ENCODE data around the gene NUDT15.
"Not testable (repeated sequence)": the region's sequence is repeated elsewhere in the genome, so short reads cannot be mapped to it uniquely, and the experiment has no call there.

The NUDT15 gene

DNA sequence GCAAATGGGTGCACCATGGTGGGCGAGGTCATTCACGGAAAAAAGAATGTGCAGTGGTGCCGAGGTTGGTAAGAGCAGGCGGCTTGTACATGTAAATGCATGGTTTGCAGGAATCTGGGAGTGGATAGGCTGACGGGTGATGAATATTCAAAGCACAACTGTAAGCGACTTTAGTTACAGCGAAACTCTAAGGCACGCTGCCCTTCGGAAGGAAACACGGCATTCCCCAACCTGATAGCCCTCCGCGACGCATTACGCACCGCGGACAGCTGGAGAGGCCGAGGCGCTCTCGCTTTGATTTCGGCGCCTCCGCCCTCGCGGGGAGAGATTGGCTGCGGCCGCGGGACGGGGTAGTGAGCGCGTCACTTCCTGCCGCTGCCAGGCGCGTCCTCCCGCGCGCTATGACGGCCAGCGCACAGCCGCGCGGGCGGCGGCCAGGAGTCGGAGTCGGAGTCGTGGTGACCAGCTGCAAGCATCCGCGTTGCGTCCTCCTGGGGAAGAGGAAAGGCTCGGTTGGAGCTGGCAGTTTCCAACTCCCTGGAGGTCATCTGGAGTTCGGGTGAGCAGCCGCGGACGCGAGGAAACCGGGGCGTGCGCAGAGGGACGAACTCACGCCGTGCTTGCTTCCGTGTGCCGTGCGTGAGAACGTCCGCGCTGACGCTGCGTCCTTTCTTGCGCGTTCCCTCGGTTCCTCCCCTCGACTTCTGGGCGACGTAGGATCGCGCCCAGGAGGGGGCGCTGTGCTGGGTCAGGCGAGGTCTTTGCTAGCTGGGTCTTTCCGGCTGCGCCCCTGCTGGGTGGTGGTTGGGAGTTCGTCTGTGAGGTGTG is at the start of gene NUDT15:
NUDT15 (plus strand) TSS at position 381 of the 828 bp plus-strand sequence; CDS start at position 402, 21 bp downstream.
- Mint-ChIP-seq H3K4me1 (ENCODE audit: low read depth) (peaks cover 48% of the 10 kb centered on the region), H3K9me3 (no peaks in the 10 kb centered on the region), H3K27me3 (no peaks in the 10 kb centered on the region), H3K27ac (peak within 1 kb of the TSS; percentile 99), H3K4me3 (peak within 1 kb of the TSS; percentile 88), H3K36me3 (ENCODE audit: low read depth) (peaks cover 69% of the 10 kb centered on the region)
- peak; percentile 95 for DNase-seq

DNA sequence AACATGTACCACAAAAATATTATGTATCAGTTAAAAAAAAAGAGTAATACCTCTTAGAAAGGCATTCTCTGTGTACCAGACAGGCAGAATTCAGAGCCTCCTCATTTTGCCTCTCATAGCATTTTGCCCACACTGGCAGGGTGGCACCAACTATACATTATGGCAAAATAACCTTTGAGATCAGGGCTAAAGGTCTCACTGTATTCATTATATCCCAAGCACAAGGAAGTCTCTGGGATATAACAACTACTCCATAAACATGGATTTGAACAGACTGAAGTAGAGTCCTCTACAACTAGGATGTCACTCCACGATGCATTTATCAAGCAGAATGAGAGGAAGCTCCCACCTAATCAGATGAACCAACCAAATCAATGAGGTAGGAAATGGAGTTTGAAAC is 47.1 kb upstream of the NUDT15 start:
- DNase-seq: no peak
- Mint-ChIP-seq H3K27me3 (no peaks in the 10 kb centered on the region), H3K4me3 (no peak overlapping the region), H3K27ac (no peak overlapping the region), H3K4me1 (ENCODE audit: low read depth) (peaks cover 14% of the 10 kb centered on the region), H3K36me3 (ENCODE audit: low read depth) (peaks cover 89% of the 10 kb centered on the region), H3K9me3 (no peaks in the 10 kb centered on the region)

- DNase-seq: no peak
- Mint-ChIP-seq H3K36me3 (ENCODE audit: low read depth) (peaks cover 87% of the 10 kb centered on the region), H3K27ac (peak overlapping the region; percentile 4), H3K4me1 (ENCODE audit: low read depth) (peaks cover 14% of the 10 kb centered on the region), H3K27me3 (no peaks in the 10 kb centered on the region), H3K4me3 (no peak overlapping the region), H3K9me3 (no peaks in the 10 kb centered on the region)
Measured at GRCh38 chr13:47990920-47991466, 46.5 kb upstream of the NUDT15 start.

DNA sequence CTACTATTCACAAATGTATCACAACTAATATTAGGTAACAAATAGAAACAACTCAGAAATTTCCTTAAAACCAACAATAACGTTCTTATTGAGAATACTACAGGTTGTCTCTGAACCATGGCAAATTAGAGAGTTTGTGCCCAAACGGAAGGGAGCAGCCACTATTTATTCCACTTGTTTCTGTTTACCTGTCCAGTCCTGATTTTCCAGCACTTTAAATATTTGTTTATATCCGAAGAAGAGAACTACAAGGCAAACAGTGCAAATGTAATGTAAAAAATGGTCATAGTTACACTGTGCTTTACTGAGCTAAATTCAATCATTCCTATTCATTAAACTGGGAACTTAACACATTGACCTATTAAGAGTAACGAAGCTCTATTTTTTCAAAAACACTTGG is 45.7 kb upstream of the NUDT15 start:
- Mint-ChIP-seq H3K9me3 (no peaks in the 10 kb centered on the region), H3K4me3 (no peak overlapping the region), H3K36me3 (ENCODE audit: low read depth) (peaks cover 84% of the 10 kb centered on the region), H3K27ac (no peak overlapping the region), H3K4me1 (ENCODE audit: low read depth) (peaks cover 15% of the 10 kb centered on the region), H3K27me3 (no peaks in the 10 kb centered on the region)
- no peak for DNase-seq

GRCh38 chr13:47997384-47997783 is 40.1 kb upstream of the NUDT15 start:
- no peak for DNase-seq
- Mint-ChIP-seq H3K4me3 (no peak overlapping the region), H3K27ac (peak overlapping the region; percentile 16), H3K27me3 (no peaks in the 10 kb centered on the region), H3K36me3 (ENCODE audit: low read depth) (peaks cover 58% of the 10 kb centered on the region), H3K9me3 (no peaks in the 10 kb centered on the region), H3K4me1 (ENCODE audit: low read depth) (peaks cover 37% of the 10 kb centered on the region)

DNA sequence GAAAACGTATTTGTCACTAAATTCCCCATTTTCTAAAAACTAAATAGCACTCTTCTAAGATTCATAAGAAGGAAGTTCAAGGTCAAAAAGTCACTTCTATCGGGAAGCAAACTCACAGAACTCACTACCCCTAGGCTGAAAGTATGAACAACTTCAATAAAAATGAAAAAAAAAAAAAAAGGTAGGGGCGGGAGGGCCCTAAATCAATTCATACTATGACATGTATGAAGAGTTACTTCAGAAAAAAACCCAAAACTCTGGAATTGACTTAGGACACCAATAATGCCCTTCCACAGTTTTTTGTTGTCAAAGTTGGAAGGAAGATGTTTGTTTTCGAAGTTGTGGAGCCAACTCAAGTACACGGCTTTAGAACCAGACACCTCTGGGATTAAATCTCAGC is 37.6 kb upstream of the NUDT15 start:
- peaks cover 36% of the 10 kb centered on the region for H3K36me3 Mint-ChIP-seq (ENCODE audit: low read depth)
- H3K4me3 Mint-ChIP-seq: peak overlapping the region; percentile 98
- peaks cover 37% of the 10 kb centered on the region for H3K4me1 Mint-ChIP-seq (ENCODE audit: low read depth)
- DNase-seq: no peak
- H3K27ac Mint-ChIP-seq: peak overlapping the region; percentile 29
- H3K27me3 Mint-ChIP-seq: no peaks in the 10 kb centered on the region
- no peaks in the 10 kb centered on the region for H3K9me3 Mint-ChIP-seq

DNA sequence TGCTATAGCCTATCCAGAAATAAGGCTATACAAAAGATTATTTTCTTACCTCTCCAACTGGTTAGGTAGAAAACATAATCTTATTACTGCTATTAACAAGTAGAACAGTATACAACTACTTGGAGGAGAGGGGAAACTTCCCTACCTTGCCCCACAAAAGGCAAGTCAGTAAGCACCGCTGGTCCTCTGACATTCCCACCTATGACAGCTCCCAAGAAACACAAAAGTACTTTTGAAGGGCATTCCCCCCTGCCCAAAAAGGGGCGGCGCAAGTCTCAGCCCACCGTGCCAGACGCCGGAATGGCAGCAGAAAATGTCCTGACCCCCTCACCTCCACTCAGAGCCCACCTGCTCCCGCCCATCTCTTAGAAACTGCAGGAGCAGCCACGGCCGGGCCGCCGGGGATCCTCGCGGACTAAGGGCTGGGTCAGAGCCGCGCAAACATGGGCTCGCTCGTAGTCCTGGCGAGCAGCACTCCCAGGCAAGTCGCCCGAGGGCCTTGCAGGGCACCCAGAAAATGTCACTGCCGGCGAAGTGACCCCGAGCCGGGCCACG is 36.9 kb upstream of the NUDT15 start:
- peak overlapping the region; percentile 98 for H3K4me3 Mint-ChIP-seq
- H3K27ac Mint-ChIP-seq: peak overlapping the region; percentile 91
- H3K27me3 Mint-ChIP-seq: no peaks in the 10 kb centered on the region
- DNase-seq: no peak
- H3K9me3 Mint-ChIP-seq: no peaks in the 10 kb centered on the region
- peaks cover 37% of the 10 kb centered on the region for H3K4me1 Mint-ChIP-seq (ENCODE audit: low read depth)
- H3K36me3 Mint-ChIP-seq (ENCODE audit: low read depth): peaks cover 31% of the 10 kb centered on the region

GRCh38 chr13:48001114-48001881 is 36.2 kb upstream of the NUDT15 start, which contains the start of gene SUCLA2:
Gene SUCLA2, minus strand, starts transcription at chr13:48001273. Its CDS starts 4 bp downstream, at chr13:48001269.
- Mint-ChIP-seq H3K4me3 (peak within 1 kb of the TSS; percentile 98), H3K36me3 (ENCODE audit: low read depth) (peaks cover 26% of the 10 kb centered on the region), H3K27ac (peak within 1 kb of the TSS; percentile 91), H3K4me1 (ENCODE audit: low read depth) (peaks cover 37% of the 10 kb centered on the region), H3K9me3 (no peaks in the 10 kb centered on the region), H3K27me3 (no peaks in the 10 kb centered on the region)
- DNase-seq: peak; percentile 95

GRCh38 chr13:48001999-48002398 is 35.5 kb upstream of the NUDT15 start:
- DNase-seq: peak; percentile 31
- H3K9me3 Mint-ChIP-seq, H3K27me3 Mint-ChIP-seq: not testable (repeated sequence)
- Mint-ChIP-seq H3K27ac (peak overlapping the region; percentile 91), H3K4me3 (peak overlapping the region; percentile 98), H3K36me3 (ENCODE audit: low read depth) (peaks cover 21% of the 10 kb centered on the region), H3K4me1 (ENCODE audit: low read depth) (peaks cover 34% of the 10 kb centered on the region)

GRCh38 chr13:48004201-48004600 is 33.3 kb upstream of the NUDT15 start:
- H3K4me1 Mint-ChIP-seq (ENCODE audit: low read depth): peaks cover 19% of the 10 kb centered on the region
- H3K27me3 Mint-ChIP-seq: no peaks in the 10 kb centered on the region
- peaks cover 15% of the 10 kb centered on the region for H3K36me3 Mint-ChIP-seq (ENCODE audit: low read depth)
- H3K9me3 Mint-ChIP-seq: no peaks in the 10 kb centered on the region
- H3K27ac Mint-ChIP-seq: no peak overlapping the region
- DNase-seq: no peak
- H3K4me3 Mint-ChIP-seq: no peak overlapping the region

GRCh38 chr13:48006396-48006795 is 31.1 kb upstream of the NUDT15 start:
- Mint-ChIP-seq H3K4me3 (no peak overlapping the region), H3K4me1 (ENCODE audit: low read depth) (peaks cover 7% of the 10 kb centered on the region)

GRCh38 chr13:48009284-48009683 is 28.2 kb upstream of the NUDT15 start:
- H3K4me3 Mint-ChIP-seq: no peak overlapping the region
- H3K36me3 Mint-ChIP-seq (ENCODE audit: low read depth): peaks cover 12% of the 10 kb centered on the region
- H3K9me3 Mint-ChIP-seq: no peaks in the 10 kb centered on the region
- no peak overlapping the region for H3K27ac Mint-ChIP-seq
- H3K27me3 Mint-ChIP-seq: no peaks in the 10 kb centered on the region
- no peak for DNase-seq
- no peaks in the 10 kb centered on the region for H3K4me1 Mint-ChIP-seq (ENCODE audit: low read depth)

More at GRCh38 chr13:48006396-48006795, 31.1 kb upstream of the NUDT15 start:
- Mint-ChIP-seq H3K9me3 (no peaks in the 10 kb centered on the region), H3K36me3 (ENCODE audit: low read depth) (peaks cover 4% of the 10 kb centered on the region), H3K27ac (no peak overlapping the region), H3K27me3 (no peaks in the 10 kb centered on the region)
- DNase-seq: no peak

DNA sequence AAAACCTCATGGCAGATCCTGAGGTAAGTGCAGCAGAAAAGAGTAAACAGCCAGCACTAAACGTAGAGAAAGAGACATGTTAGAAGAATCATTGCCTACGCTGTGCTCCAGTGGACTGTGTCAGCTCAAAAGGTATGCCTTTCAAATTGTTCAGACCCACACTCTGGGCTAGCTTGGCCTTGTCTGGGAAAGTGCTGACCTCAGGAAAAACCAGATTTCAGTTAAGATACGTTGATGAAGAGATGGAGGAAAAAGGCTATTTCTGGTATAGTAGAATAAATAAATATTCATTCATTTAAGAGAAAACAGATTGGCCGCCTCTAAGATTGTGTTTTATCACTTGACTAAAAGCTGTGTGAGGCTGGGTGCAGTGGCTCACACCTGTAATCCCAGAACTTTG is 26.8 kb upstream of the NUDT15 start:
- no peak for DNase-seq
- Mint-ChIP-seq H3K36me3 (ENCODE audit: low read depth) (peaks cover 16% of the 10 kb centered on the region), H3K27me3 (no peaks in the 10 kb centered on the region), H3K27ac (no peak overlapping the region), H3K9me3 (no peaks in the 10 kb centered on the region), H3K4me3 (no peak overlapping the region), H3K4me1 (ENCODE audit: low read depth) (no peaks in the 10 kb centered on the region)

GRCh38 chr13:48012668-48013067 is 24.9 kb upstream of the NUDT15 start:
- Mint-ChIP-seq H3K9me3 (no peaks in the 10 kb centered on the region), H3K36me3 (ENCODE audit: low read depth) (peaks cover 16% of the 10 kb centered on the region), H3K4me3 (no peak overlapping the region), H3K4me1 (ENCODE audit: low read depth) (no peaks in the 10 kb centered on the region), H3K27me3 (no peaks in the 10 kb centered on the region), H3K27ac (no peak overlapping the region)
- no peak for DNase-seq

Measured in activated T-cell treated with anti-CD3 and anti-CD28 coated beads, Interleukin-2, amount 50 U/mL, for 24 hours (primary cell).